HL-60/S4 treated with phorbol 12-myristate 13-acetate at 8.2 ng/mL for 4 days and 3 days (cell line): Measurements from ENCODE around the gene TMEM53.
"Not testable (repeated sequence)": the region's sequence is repeated elsewhere in the genome, so short reads cannot be mapped to it uniquely, and the experiment has no call there.

Source experiments
- in situ Hi-C: fragments of 300-500 bp; cut with MboI; formaldehyde crosslinking; loops from 2 replicates; pipeline ENCODE4 v1.15.0; 2022; ENCODE audit warnings: low sequenced_read_pairs

The TMEM53 gene

GRCh38 chr1:44674113-44675000 lies at the start of gene TMEM53, which contains the start of gene ARMH1:
Gene TMEM53 (minus strand): TSS chr1:44674481. CDS start chr1:44674391, 90 bp downstream.
Gene ARMH1 (plus strand): TSS chr1:44674714. CDS start chr1:44689698, 14,984 bp downstream.
- in situ Hi-C loops: no loop called here

DNA sequence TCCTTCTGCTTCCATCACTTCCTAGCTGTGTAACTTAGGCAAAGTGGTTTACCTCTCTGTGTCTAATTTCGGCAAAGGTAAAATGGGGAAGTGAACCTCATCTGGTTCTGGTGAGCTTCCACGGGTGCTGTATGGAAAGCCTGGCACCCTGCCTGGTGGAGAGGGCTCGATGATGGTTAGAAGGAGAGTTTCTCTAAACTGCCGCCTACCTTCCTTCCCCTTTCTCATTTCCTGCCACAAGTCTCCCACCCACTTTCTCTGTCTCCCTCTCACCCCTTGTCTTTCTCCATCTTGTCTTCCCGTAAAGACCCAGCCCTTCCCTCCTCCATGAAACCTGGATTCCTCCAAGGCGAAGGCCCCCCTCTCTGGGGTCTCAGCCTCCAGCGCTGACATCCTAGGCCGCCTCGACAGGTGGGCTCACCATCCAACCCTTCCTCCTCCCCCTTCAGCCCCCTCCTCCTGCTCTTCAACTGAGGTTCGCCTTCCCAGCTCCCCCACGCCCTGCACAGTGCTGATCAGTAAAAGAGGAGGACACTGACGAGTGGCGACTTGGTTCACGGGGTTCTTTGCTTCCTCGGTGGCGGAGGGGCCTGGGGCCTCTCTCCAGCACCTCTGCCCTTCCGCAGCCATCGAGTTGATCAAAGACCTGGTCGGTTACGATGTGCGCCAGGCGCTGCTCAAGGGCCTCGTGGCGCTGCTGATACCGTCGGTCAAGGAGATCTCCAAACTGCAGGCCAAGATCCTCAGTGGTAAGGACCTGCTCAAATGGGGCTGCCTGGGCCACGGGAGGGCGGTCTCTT lies 49.4 kb upstream of the TMEM53 start:
- in situ Hi-C loops: no loop called here

GRCh38 chr1:44723064-44723463 lies 48.8 kb upstream of the TMEM53 start:
- in situ Hi-C loops: no loop called here

GRCh38 chr1:44721485-44722361 lies 47.4 kb upstream of the TMEM53 start:
- in situ Hi-C loops: no loop called here

DNA sequence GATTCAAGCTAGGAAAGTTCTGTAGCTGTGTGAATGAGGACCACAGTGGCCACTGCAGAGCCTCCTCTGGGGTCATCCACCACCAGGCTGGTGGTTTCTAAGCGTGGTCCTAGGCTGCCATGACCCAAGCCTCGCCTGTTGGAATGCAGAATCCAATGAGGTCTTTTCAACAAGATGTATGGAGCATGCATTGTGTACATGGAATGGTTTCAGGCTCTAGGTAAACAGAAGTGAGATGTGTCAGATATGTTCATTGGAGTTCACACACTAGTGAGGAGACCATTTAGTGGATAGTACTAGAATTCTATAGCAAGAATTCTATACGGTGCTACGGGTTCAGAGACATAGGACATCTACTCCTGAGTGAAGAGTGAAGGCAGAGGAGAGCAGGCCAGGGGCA lies 46.0 kb upstream of the TMEM53 start:
- in situ Hi-C loops: no loop called here

DNA sequence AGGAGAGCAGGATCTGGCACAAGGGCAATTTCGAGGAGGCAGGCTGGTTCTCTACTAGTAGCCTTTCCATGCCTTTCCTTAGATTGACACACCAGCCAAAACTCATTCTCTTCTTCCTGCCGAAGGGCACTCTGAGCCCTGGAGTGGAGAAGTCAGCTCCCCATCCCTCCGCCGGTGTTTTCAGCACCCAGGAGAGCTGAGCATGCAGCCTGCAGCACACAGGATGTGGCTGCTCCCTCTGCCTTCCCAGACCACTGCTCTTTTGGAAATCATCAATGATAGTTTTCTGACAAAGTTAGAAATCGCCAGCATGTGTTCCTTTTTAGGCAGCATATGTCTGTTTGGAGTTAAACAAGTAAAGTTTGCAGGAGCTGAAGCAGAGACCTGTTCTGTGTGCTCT lies 45.0 kb upstream of the TMEM53 start:
- in situ Hi-C loops: no loop called here

GRCh38 chr1:44718091-44718490 lies 43.8 kb upstream of the TMEM53 start:
- in situ Hi-C loops: no loop called here

DNA sequence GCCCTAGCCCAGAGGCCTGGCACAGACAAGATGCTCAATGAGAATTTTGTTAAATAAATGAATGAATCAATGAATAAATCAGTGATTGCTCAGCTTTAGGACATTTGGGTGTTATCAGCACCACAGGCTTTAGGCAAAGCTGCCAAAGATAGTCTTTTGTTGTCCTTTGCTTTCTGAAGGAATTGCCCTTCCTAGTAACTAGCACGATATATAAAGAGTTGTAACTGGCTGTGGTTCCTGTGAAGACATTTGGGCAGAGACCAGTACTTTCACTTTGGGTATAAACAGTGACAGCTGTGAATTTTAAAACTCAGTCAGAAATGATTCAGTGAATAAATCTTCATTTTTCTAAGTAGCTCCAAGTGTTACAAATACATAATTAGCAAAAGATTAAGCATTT lies 43.4 kb upstream of the TMEM53 start:
- in situ Hi-C loops: no loop called here

- in situ Hi-C loops: no loop called here
Observed at GRCh38 chr1:44717156-44717555, 42.9 kb upstream of the TMEM53 start.

DNA sequence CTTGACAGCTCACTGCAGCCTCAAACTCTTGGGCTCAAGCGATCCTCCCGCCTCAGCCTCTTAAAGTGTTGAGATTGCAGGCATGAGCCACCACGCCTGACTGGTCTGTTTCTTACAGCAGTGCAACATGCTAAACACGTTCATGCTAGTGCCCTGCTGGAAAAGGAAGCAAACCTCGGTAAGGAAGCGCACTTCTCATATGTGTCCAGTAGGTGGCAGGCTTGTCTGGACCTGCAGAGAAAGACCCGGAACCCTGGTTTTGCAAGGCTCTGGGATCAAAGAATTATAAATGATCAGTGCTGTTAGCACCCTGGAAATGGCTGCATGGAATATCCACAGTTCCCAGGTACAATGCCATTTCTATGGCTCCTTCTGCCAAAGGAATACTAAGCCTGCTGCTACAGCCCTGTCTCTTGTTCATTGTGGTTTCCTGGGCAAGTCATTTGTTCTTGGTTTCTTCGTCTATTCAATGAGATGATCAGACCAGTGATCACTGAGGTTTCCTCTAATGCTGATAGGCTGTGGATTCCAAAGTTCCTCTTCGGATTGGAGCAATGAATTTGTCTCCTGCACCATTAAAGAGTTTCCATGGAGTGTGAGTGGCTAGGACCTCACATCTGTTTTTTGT lies 40.8 kb upstream of the TMEM53 start:
- in situ Hi-C loops: no loop called here

- in situ Hi-C loops: no loop called here
Observed at GRCh38 chr1:44714532-44714931, 40.3 kb upstream of the TMEM53 start.

GRCh38 chr1:44713321-44713781 lies 39.1 kb upstream of the TMEM53 start:
- in situ Hi-C loops: no loop called here

GRCh38 chr1:44707959-44708831 lies 33.9 kb upstream of the TMEM53 start:
- in situ Hi-C loops: no loop called here

GRCh38 chr1:44707112-44707881 lies 33.0 kb upstream of the TMEM53 start:
- in situ Hi-C loops: no loop called here

GRCh38 chr1:44705938-44706337 lies 31.7 kb upstream of the TMEM53 start:
- in situ Hi-C loops: no loop called here

DNA sequence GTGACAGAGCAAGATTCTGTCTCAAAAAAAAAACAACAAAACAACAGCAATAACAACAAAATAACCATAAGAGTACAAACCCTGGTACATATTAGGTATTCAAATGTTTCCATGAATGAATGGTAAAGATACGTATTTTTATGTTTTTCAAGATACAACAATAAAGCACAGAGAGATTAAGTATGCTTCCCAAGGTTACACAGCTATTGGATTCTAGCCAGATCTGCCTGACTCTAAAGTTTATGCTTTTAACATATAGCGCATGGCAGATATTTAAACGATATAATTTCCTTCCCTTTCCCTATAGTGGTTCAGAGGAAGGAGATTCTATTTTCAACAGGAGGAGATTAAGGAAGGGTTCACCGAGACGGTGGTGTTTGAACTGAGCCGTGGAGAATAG lies 31.2 kb upstream of the TMEM53 start:
- in situ Hi-C loops: no loop called here

DNA sequence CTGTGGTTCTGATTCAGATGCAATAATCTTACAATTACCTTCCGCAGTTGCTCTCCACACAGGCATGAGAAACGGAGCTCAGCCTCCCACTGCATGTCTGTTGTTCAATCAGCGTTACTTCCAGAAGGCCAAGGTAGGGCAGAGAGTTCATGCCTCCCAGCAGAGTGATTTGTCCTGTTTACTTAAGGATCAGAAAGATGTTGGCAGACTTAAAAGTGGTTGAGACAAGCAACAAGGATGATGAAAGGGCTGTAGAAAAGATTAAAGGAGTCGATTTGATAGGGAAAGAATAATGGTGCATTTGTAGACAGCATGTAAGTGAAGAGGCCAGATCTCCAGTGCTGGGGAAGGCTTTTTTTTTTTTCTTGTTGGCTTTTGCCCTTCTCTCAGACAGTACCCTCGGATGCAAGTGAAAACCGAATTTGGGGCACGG lies 26.9 kb upstream of the TMEM53 start:
- in situ Hi-C loops: no loop called here

DNA sequence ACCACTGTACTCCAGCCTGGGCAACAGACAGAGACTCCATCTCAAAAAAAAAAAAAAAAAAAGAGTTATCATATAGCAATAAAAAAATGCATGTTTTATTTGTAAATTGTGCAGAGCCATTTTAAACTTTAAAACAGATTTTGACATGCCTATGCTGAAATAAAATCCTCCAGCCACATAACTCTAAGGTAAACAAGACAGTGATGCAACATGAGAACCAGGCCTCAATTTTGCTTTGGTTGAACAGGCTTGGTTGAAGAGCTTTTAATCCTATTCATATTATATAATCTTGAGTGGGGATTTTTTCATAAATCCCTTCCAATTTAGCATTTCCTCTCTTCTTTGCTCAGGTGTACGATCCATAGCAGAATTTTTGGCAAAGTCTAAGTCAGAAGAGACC lies 26.3 kb upstream of the TMEM53 start:
- in situ Hi-C loops: no loop called here

DNA sequence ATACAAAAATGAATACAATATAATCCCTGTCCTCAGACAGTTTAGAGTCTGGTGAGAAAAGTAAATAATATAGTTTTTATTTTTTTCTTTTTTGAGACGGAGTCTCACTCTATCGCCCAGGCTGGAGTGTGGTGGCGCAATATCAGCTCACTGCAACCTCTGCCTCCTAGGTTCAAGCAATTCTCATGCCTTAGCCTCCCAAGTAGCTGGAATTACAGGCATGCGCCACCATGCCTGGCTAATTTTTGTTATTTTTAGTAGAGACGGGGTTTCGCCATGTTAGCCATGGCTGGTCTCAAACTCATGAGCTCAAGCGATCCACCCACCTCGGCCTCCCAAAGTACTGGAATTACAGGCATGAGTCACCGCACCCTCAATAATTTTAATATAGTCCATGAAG lies 25.1 kb upstream of the TMEM53 start:
- in situ Hi-C loops: not testable (repeated sequence)
